GM18867 (cell line): ENCODE data around the gene TMEM272.

Experiments used
- ATAC-seq: cut with Tn5 transposase; IDR thresholded peaks from one replicate; pipeline ENCODE4 v1.9.1; 2021; ENCODE audit warnings: mild to moderate bottlenecking, moderate library complexity; ENCODE audit not compliant: unreplicated experiment

The TMEM272 gene

GRCh38 chr13:51844862-51845573 is at the start of gene TMEM272:
TMEM272 (minus strand) TSS chr13:51845177; CDS start chr13:51838530, 6,647 bp downstream.
- peak; percentile 61 for ATAC-seq

- no peak for ATAC-seq
Measured at GRCh38 chr13:51894239-51894638, 49.3 kb upstream of the TMEM272 start.

GRCh38 chr13:51892657-51893056 is 47.7 kb upstream of the TMEM272 start:
- no peak for ATAC-seq

- no peak for ATAC-seq
Measured at GRCh38 chr13:51887468-51887867, 42.5 kb upstream of the TMEM272 start.

- ATAC-seq = no peak
Measured at GRCh38 chr13:51885651-51886050, 40.7 kb upstream of the TMEM272 start.

GRCh38 chr13:51883226-51883600 is 38.2 kb upstream of the TMEM272 start:
- no peak for ATAC-seq

GRCh38 chr13:51882570-51883225 is 37.7 kb upstream of the TMEM272 start:
- ATAC-seq = no peak

- ATAC-seq = no peak
Measured at GRCh38 chr13:51881296-51881695, 36.3 kb upstream of the TMEM272 start.

GRCh38 chr13:51879133-51879532 is 34.2 kb upstream of the TMEM272 start:
- peak; percentile 48 for ATAC-seq

- no peak for ATAC-seq
Measured at GRCh38 chr13:51874651-51875050, 29.7 kb upstream of the TMEM272 start.

- ATAC-seq = no peak
Measured at GRCh38 chr13:51873837-51874236, 28.9 kb upstream of the TMEM272 start.

GRCh38 chr13:51873117-51873798 is 28.3 kb upstream of the TMEM272 start:
- ATAC-seq = no peak

- ATAC-seq = no peak
Measured at GRCh38 chr13:51870616-51871015, 25.6 kb upstream of the TMEM272 start.

GRCh38 chr13:51869916-51870315 is 24.9 kb upstream of the TMEM272 start:
- no peak for ATAC-seq

GRCh38 chr13:51867062-51867461 is 22.1 kb upstream of the TMEM272 start:
- ATAC-seq = no peak

GRCh38 chr13:51865838-51866237 is 20.9 kb upstream of the TMEM272 start:
- ATAC-seq = no peak

GRCh38 chr13:51862957-51863356 is 18.0 kb upstream of the TMEM272 start:
- ATAC-seq = no peak

GRCh38 chr13:51861723-51862300 is 16.8 kb upstream of the TMEM272 start, which contains the start of gene CCDC70:
CCDC70 (plus strand) TSS chr13:51861969; CDS start chr13:51865412, 3,443 bp downstream.
- no peak for ATAC-seq

GRCh38 chr13:51858433-51859247 is 13.7 kb upstream of the TMEM272 start:
- no peak for ATAC-seq

GRCh38 chr13:51856998-51857397 is 12.0 kb upstream of the TMEM272 start:
- ATAC-seq = no peak
